ENCODE data around the gene EGFL7.

EGFL7 gene

DNA sequence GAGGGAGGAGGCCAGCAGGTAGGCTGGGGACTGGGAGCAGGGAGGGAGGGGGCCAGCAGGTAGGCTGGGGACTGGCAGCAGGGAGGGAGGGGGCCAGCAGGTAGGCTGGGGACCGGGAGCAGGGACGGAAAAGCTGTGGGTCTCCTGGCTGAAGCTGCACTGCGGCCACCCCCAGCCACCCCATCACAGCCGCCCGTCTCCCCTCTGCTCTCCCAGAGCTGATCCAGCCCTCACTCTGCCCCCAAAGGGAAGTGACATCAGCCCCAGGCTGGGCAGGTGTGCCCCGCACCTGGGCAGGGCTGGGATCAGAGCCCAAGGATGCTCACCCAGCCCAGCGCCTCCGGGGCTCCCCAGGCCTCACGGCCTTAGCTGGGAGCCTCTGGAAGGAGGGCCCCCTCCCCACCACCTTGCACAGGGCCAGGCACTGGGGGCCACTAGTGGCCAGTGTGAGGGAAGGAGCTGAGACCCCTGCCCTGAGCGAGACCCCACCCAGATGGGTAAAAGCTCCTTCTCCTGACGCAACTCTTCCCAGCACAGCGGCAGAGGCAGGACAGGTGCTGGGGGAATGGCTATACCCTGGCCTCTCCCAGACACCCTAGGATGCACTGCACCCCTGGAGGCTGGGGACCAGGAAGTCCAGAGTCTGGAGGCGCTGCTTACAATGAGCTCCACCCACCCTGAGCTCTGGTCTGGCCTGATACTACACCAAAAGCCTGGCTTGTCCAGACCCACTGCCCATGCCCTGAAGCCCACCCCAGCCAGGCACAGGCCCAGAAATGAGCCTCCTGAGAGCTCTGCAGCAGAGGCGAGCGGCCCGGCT is 13.0 kb downstream of the EGFL7 start:
- DNase-seq, result no peak

DNA sequence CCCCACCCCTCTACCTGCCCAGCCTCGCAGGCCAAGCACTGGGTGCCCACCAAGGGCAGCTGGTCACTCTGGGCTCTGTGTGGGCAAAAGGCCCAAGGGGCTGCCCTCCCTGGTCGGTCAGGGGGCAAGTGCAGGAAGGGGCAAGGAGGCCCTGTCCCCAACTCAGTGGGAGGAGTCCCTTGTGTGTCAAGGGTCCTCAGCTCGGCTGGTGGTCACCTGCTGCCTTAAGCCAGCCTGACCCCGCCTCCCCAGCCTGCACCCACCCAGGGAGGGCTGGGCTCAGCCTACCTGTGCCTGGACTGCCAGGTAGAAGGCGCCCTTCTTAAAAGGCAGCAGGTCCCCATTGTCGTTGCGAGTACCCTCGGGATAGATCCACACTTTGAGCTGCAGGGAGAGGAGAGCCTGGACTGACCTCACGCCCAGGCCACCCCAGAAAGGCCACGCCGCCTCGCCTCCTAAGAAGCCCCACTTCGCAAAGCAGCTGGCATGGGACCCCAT is 13.6 kb downstream of the EGFL7 start:
- DNase-seq, result no peak

DNA sequence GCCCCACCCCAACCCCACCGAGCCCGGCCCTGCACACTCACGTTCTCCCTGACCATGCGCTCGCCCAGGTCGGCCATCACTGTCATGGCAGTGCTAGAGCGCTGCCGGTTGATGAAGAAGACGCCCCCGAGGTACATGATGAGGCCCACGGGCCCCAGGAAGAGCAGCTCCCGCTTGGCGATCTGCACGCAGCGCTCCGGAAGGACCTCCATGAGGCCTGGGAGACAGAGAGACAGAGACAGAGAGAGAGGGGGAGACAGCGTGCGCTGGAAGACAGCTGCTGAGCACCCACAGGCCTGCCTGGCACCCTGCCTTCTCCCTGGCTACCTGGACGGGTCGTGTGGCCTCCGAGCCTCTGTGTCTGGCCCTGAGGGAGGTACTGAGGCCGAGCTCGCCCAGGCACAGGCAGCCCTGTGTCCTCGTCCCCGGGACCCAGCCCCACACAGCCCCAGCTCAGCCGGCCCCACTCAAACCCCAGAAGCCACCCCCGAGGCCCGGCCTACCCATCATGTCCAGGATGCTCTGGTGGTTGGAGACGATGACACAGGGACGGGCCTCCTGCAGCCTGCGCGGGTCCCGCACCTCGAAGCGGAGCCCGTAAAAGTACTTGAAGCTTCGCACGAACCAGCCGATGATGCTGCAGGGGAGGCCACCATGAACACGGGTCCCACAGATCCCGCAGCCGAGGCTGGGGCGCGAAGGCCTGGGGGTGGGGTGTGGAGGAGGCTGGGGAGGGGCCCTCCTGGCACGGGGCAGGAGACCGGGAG is 14.4 kb downstream of the EGFL7 start:
- DNase-seq, result no peak

DNA sequence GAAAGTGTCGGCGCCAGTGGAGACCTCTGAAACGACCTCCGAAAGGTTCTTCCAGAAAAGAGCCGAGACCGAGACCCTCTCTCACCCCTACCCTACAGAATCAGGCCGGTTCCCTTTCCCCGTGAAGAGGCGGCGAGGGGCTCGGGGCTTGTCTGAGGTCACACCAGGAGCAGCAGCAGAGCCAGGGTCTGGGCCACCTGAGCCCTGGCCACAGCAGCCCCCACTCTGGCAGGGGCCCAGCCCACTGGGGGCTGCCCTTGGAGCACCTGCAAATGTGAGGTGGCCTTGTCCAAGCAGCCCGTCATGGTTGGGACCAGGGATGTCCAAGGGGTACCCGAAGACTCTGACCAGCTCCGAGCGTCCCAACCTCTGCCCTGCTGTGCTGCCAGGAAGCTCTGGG is 15.3 kb downstream of the EGFL7 start:
- no peak for DNase-seq

DNA sequence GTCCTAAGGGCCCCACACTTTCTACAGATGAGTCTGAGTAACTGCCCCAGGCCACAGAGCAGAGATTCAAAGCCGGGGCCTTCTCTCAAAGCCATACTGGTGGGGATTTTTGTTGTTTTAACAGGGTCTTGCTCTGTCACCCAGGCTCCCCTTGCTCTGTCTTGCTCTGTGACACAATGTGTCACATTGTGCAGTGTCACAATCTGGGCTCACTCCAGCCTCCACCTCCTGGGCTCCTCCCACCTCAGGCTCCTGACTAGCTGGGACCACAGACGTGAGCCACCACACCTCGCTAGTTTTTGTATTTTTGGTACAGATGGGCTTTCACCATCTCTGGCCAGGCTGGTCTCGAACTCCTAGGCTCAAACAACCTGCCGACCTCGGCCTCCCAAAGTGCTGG is 15.9 kb downstream of the EGFL7 start:
- no peak for DNase-seq

DNA sequence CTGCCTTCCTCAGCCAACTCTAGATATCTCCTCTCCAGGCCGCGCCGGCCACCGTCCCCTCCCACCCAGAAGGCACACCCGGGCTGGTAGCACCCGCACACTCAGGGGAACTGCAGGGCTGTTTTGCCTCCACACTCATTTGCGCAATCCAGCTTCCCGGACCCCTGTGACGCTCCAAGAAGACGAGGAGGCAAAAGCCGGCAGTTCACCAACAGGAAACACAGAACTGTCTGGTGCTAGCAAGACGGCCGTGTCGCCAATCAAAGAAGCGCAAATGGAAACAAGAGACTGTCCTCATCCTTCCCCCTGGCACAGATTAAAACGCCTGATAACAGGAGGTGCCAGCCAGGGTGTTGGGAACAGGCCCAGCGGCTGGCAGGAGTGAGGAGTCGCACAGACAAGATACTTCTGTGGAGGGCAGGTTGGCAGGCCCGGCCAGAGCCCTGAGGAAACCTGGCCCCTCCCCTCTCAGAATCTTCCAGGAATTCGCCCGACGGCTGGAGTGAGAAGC is 16.8 kb downstream of the EGFL7 start:
- DNase-seq, result no peak

DNA sequence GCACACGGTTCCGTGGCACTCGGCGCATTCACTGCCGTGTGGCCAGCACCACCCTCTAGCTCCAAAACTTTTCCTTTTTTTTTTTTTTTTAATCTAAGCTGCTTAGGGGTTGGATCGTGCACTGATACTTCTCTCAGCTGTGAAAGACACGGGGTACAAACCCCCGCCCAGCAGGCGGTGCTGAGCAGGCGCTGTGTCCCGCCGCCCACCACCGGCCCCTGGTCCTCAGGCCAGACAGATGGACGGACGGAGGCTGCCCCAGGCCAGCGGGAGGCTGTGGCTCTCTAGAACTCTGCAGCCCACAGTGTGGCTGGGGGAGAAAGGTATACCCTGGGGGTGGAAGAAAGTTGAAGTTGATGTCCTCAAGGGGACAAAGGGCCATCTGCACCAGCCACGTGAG is 18.3 kb downstream of the EGFL7 start:
- no peak for DNase-seq

DNA sequence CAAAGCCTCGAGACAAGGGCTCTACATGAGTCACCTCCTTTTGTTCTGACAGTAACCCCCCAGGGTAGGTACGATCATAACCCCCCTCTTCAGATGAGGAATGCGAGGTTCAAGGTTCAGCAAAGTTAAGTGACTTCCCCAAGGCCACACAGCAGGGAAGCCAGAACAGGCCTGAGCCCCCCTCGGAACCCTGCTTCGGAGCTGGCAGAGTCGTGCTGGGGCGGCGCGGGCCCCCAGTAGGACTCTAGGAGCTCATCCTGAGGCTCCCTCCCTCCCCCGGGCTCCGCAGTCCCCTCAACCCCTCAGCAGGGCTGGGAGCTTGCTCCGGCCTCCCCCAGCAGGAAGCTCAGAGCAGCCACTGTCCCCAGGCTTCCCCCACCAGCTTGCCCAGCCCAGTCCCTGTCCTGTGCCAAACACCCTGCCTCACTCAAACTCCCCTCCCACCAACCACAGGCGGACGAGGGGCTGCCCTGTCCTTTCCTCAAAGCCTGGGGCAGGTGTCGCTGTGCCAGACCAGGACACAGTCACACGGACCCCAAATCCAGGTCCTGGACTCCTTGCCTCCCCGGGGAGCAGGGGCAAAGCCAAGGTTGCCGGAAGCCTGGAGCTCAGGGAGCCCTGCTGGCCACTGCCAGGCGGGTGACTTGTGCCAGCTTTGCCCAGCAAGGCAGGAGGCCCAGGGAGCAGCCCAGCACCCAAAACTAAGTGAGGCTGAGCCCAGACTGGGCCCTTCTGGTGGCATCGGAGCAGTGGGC is 19.4 kb downstream of the EGFL7 start:
- no peak for DNase-seq

DNA sequence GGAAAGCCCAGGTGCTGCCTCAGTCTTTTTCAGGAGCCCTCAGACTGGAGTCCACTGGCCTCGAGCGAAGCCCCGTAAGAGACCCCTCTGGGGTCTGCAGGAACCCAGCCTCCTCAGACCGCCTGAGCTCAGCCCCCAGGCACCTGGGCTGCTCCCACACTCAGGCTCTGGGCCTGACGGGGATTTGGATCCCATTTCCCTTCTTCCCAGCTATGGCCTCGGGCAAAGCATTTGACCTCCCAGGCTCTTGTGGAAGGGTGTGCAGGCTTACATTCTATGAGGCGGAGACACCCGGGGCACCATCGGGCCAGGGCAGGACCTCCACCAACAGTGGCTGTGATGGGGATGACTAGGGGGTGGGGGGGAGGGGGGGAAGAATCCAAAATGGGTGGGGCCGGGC is 20.0 kb downstream of the EGFL7 start:
- DNase-seq, result no peak

DNA sequence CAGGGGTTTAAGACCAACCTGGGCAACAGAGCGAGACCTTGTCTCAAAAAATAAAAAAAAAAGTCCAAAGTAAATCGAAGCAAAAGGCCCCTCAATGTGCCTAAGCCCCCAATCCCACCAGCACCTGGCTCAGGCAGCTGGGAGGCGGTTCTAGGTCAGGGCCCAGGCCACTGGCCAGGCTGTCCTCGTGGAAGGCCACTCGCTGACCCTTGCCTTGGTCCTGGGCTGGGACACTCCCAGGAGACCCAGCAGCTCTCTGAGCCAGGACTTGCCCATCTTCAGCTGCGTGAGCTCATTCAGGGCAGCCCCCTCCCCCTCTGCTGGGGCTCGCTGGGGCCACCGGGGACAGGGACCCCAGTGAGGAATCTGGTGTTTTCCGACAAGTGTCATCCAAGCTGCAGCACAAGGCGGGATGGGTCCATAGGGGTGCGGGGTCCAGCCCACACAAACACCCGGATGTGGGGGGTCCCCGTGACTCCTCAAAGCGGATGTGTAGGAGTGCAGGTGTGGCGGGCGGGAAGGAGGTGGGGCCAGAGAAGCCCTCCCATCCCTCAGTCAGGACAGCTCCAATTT is 20.5 kb downstream of the EGFL7 start:
- DNase-seq, result no peak

DNA sequence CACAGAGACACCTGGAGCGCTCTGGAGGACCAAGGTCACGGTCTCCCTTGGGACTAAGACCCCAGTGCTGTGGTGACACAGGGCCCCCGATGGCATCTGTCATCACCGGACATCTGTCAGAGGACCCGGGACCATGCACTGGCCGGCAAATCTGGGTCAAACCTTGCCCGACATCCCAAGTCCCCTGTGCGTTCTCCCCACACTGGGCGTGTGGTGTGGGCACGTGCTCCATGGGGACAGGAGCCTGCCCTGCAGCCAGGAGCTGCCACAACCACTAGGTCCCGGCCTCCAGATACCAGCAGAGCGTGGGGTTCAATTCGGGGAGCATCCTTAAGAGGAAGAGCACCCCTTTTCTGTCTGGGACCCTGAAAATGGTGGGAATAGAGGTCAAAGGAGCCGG is 21.0 kb downstream of the EGFL7 start:
- DNase-seq, result no peak

DNA sequence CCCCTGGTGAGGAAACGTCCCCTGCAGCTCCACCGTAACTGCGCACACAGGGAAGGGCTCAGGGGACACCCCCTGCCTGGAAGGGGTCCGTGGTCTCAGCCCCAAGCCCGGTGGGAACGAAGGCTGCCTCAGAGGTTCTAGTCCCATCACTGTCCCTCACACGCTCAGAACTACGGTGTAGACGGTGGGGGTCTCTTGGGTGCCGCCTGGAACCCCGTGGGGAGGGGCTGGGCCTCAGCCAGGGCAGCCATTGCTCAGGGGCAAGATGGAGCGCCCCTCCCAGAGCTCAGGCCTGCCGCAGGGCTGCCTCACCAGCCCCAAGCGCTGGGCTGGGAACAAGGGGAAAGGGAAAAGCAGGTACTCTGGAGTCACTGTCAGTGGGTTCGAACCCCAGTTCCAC is 21.6 kb downstream of the EGFL7 start:
- DNase-seq, result no peak

DNA sequence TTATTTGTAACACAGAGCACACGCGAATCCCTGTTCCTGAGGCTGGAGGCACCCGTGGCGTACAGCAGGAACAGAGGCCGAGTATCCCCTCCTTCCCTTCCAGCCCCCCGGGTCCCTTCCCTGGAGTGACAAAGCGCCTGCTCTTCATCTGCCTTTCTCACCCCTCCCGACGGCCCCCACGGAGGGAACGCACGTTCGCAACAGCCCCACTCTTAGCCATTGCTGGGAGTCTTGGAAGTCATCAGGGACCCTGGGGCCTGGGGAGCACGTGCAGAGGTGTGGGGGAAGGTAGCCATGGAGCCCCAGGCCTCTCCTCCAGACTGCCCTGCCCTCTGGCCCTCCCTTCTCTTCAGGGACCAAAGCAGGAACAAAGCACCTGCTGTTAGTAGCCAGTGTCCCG is 22.1 kb downstream of the EGFL7 start:
- DNase-seq, result no peak

DNA sequence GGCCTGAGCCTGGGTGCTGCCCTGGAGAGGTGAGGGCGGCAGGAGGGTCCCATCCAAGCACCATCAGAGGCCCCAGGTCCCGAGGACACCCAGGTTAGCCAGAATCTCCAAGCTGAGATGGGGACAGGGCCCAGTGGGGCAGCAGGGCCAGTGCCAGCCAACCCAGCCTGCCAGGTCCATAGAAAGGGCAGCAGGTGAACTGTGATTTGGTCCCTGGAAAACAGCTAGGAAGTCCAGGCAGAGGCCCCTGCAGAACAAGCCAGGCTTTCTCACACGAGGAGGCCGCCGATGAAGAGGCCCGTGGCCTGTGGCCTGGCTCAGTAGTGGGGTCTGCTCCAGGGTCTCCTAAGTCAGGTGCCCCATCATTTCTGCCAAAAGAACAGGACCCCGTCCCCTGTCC is 22.5 kb downstream of the EGFL7 start:
- DNase-seq, result no peak

DNA sequence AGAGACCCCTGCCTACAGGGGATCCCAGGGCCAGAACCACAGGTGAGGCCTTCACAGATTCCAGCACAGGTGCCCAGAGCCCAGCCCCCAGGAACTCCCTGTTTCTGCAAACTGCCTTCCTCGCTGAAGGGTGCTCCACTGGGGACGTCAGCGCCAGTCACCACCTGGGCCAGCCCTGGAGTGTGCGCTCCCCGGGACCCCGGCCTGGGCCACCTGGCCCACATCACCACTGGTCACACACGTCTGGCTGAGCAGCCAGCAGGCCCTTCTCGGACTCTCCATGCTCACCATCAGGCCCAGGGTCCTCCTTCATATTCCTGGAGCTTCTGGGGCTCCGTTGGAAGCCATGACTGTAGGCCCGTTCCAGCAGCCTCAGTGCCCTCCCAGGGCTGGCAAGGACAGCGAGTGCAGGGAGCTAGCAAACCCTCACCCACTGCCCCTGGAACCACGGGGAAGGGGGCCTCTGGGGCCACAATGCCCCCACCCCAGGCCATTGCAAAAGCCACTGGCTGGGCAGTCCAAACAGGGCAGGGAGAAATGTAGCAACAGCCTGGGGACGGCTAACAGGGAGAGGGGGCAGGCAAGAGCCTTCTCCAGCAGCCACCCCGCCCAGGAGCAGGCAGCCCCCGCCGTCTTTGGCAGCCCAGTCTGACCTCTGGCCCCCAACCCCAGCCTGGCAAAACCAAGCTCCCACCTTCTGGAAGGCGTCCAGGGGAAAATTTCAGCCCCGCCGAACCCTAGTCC is 23.2 kb downstream of the EGFL7 start:
- DNase-seq, result no peak

DNA sequence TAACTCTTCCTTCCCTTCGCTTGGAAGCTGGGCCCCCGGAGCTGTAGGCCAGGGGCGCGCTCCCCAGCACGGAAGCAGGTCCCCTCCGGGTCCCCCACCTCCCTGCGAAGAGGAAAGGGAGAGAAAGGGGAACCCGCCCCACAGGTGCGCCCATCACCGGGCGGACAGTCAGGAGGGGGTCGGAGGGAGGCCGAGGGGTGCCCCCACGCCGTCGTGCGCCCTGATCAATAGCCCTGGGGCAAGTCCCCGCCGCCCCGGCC is 23.7 kb downstream of the EGFL7 start:
- no peak for DNase-seq

DNA sequence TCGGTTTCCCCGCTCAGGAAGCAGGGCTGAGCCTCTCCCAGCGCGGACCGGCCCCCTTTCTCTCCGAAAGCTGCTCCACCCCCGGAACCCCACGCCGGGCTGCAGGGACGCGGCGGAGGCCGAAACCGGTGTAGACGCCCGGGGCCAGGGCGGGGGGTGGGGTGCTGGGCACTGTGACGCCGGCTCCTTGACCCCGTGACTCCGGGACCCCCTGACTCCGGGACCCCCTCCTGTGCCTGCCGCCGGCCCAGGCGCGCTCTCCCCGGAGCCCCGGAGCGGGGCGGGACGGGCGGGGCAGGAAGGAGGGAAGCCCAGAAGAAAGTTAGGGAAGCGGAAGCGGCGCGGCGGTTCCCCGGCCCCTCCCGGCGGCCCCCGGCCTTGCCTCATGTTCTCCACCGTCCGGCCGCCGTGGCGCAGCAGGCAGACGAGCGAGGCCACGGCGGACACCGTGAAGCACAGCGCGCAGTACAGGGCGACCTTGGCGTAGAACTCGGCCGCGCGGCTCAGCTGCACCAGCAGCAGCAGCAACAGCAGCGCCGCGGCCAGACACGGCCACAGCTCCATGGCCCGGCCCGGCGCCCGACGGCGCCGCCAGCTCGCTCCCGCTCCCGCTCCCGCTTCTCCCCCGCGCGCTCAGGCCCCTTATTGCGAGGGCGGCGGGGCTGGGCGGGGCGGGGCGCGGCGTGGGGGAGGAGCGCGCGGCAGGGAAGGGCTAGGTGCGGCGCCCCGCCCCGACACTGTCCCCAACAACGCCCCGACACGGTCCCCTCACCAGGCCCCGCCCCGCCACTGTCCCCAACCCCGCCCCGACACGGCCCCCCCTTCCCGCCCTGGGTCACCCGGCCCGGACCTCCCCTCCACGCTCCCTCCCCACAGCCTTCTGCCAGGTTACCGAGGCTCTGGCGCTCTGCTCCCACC is 24.3 kb downstream of the EGFL7 start, which contains the start of gene AGPAT2:
AGPAT2 (minus strand) TSS at position 664 of the 918 bp plus-strand sequence; CDS start at position 564, 100 bp downstream.
- DNase-seq, result peak; percentile 9

DNA sequence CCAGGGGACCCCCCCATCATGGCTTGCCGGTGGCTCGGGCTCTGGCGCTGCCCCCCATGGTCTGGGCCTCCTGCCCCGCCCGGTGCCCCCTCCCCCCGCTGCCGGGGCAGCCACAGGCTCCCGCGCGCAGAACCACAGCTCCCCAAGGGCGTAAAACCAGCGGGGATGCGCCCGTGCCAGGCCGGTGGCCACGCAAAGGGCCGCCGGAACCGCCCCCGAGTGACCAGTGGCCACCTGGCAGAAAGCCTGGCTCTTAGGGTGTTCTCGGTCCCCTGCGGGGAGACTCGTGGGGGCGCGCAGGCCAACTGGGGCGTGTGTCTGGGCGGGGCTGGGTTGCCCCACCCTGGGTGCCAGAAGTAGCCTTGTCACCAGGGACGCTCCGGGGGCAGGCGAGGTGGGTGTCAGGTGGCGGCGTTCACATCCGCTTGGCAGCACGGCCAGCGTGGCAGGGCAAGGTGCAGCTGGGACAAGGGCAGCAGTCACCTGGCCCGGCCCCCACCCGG is 25.1 kb downstream of the EGFL7 start:
- no peak for DNase-seq

DNA sequence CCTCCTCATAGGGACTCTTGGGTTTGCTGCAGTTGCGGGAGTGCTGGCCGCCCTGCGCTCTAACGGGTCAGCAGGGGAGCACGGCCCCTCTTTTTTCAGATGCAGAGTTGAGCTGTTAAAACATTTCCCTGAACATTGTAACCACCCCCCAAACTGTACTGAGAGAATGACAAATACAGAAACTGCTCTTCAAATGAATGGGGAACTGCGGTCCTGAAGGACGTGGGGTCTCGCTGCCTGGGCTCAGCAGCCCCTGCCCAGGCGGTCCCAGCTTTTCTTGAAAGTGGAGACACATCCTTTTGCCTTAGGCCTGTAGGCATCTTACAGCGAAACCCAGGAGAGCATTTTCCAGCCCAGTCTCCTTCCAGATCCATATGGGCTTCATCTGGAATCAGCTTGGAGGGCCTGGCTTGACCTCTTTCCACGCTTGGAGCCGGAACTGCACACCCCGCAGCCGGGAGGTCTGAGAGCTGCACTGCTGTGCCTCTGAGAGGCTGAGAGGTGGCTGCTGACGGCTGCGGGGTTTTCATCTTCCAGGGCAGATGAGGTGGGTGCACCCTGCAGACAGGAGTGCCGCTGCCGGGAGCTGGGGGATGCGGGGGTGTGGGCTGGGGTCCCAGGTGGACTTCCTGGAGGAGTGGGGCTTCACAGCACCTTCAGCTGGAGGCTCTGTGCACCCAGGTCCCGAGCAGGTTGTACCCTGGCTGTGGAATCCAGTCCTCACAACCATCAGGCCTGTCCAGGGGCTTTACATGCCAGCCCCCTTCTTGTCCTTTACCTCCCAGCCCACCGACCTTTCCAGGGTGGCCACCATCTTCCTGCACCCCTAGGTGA is 25.8 kb downstream of the EGFL7 start:
- no peak for DNase-seq

DNA sequence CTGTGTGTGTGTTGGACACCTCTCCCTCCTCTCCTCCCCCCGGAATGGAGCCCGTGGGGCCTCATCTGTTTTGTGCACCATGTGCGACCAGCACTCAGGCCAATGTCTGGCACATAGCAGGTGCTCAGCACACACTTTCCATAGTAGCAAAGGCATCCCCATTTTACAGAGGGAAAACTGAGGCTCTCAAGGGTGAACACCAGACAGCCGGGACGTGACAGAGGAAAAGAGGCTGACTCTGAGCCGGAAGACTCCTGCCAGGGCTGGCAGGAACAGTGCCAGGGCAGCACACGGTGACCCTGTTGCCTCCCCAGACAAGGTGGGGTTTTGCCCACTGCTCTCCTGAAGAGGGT is 26.4 kb downstream of the EGFL7 start:
- no peak for DNase-seq

Data from NCI-H2227 treated with DMSO at 0.1 percent for 48 hours (cell line).